ENCODE data around the gene TPSAB1. TPM values are rescaled to one million over a fixed set of nuclear protein-coding genes. Genes with fewer than 3 reads are reported as not detected.

TPSAB1 gene
- total RNA-seq, 1 donor from 2014 or later: not detected

DNA sequence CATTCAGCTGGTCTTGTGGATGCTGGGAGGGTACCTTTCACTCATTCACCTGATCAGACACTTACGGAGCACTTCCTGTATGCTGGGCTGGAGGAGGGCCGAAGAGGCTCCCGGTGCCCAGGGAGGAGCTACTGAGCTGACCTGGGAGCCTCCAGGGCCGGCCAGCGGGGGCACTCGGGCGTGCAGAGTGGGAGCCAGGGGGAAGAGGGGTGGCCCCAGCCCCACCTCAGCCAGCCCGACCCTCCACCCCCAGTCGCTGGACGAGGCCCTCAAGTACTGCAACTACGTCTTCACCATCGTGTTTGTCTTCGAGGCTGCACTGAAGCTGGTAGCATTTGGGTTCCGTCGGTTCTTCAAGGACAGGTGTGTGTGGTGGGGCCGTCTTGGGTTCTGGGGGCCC, 25.8 kb upstream of the TPSAB1 start:
- Mint-ChIP-seq H3K27ac (no peak overlapping the region), H3K4me1 (ENCODE audit: low read depth) (no peaks in the 10 kb centered on the region), H3K27me3 (ENCODE audit: insufficient read depth) (no peaks in the 10 kb centered on the region), H3K4me3 (no peak overlapping the region), H3K9me3 (no peaks in the 10 kb centered on the region), H3K36me3 (ENCODE audit: low read depth) (no peaks in the 10 kb centered on the region)
- no peak for DNase-seq (ENCODE audit: low spot score)
- intact Hi-C loops (cut with micrococcal nuclease): no loop called here

DNA sequence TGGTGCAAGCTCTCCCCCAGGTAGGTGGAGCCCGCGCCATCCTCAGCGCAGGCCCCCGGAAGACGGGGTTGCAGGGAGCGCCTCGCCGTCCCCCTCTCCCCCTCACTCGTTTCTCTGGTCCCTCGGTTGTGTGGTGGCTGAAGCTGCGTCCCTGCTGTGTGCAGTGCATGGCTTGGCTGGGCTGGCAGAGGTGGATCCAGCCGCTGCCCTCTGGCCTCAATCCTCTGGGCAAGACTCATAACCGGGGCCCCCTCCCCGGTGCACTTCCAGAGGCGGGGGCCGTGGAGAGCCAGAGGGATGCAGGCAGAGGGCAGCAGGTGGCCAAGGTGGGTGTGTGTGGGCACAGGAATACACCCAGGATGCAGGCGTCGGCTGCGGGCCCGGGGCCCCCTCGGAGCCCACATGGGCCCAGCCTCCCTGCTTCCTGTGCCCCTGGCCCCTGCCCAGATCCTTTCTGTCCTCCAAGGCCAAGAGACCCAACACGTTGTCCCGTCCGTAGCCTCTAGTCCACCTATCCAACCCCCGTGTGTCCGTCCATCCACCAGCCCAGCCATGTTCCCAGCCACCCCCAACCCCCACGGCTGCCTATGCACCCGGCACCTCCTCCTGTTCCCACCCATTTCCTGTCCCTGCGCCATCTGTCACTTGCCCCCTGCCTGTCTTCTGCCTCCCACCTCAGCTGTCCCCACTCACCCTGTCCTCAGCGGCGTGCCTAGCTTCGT, 24.8 kb upstream of the TPSAB1 start:
- no peaks in the 10 kb centered on the region for H3K4me1 Mint-ChIP-seq (ENCODE audit: low read depth)
- no peaks in the 10 kb centered on the region for H3K27me3 Mint-ChIP-seq (ENCODE audit: insufficient read depth)
- DNase-seq (ENCODE audit: low spot score): no peak
- H3K27ac Mint-ChIP-seq: no peak overlapping the region
- intact Hi-C loops (cut with micrococcal nuclease): no loop called here
- no peaks in the 10 kb centered on the region for H3K9me3 Mint-ChIP-seq
- H3K36me3 Mint-ChIP-seq (ENCODE audit: low read depth): no peaks in the 10 kb centered on the region
- no peak overlapping the region for H3K4me3 Mint-ChIP-seq

- intact Hi-C loops (cut with micrococcal nuclease): no loop called here
- Mint-ChIP-seq H3K27me3 (ENCODE audit: insufficient read depth) (no peaks in the 10 kb centered on the region), H3K36me3 (ENCODE audit: low read depth) (no peaks in the 10 kb centered on the region), H3K9me3 (no peaks in the 10 kb centered on the region), H3K27ac (no peak overlapping the region), H3K4me1 (ENCODE audit: low read depth) (no peaks in the 10 kb centered on the region), H3K4me3 (no peak overlapping the region)
- DNase-seq (ENCODE audit: low spot score): no peak
Measured at GRCh38 chr16:1216296-1216619, 24.2 kb upstream of the TPSAB1 start.

GRCh38 chr16:1216681-1217400, 23.7 kb upstream of the TPSAB1 start:
- no peaks in the 10 kb centered on the region for H3K27me3 Mint-ChIP-seq (ENCODE audit: insufficient read depth)
- no peaks in the 10 kb centered on the region for H3K36me3 Mint-ChIP-seq (ENCODE audit: low read depth)
- H3K27ac Mint-ChIP-seq: no peak overlapping the region

GRCh38 chr16:1217526-1217925, 23.0 kb upstream of the TPSAB1 start:
- DNase-seq (ENCODE audit: low spot score): no peak
- no peaks in the 10 kb centered on the region for H3K36me3 Mint-ChIP-seq (ENCODE audit: low read depth)
- no peaks in the 10 kb centered on the region for H3K4me1 Mint-ChIP-seq (ENCODE audit: low read depth)
- no peak overlapping the region for H3K4me3 Mint-ChIP-seq
- no peaks in the 10 kb centered on the region for H3K27me3 Mint-ChIP-seq (ENCODE audit: insufficient read depth)
- no peak overlapping the region for H3K27ac Mint-ChIP-seq
- intact Hi-C loops (cut with micrococcal nuclease): no loop called here
- no peaks in the 10 kb centered on the region for H3K9me3 Mint-ChIP-seq

More at GRCh38 chr16:1216681-1217400, 23.7 kb upstream of the TPSAB1 start:
- no peak overlapping the region for H3K4me3 Mint-ChIP-seq
- intact Hi-C loops (cut with micrococcal nuclease): no loop called here
- H3K9me3 Mint-ChIP-seq: no peaks in the 10 kb centered on the region
- no peak for DNase-seq (ENCODE audit: low spot score)
- no peaks in the 10 kb centered on the region for H3K4me1 Mint-ChIP-seq (ENCODE audit: low read depth)

DNA sequence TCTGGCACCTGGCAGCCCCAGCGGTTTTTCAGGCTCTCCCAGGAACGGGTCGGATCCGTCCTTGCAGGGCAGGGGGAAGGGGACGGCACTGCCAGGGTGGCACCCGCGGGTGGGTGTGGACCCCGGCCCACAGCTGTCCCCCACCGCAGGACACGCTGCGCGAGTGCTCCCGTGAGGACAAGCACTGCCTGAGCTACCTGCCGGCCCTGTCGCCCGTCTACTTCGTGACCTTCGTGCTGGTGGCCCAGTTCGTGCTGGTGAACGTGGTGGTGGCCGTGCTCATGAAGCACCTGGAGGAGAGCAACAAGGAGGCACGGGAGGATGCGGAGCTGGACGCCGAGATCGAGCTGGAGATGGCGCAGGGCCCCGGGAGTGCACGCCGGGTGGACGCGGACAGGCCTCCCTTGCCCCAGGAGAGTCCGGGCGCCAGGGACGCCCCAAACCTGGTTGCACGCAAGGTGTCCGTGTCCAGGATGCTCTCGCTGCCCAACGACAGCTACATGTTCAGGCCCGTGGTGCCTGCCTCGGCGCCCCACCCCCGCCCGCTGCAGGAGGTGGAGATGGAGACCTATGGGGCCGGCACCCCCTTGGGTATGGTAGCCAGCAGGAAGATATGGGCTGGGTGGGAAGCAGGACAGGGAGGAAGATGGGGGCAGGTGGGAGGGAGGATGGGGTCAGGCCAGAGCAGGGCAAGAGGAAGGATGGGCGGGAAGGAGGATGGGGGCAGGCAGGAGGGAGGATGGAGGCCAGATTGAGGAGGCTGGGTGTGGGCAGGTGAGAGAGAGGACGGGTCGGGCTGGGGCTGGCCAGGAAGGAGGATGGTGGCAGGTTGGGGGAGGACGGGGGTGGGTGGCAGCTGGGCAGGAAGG, 22.2 kb upstream of the TPSAB1 start:
- Mint-ChIP-seq H3K4me1 (ENCODE audit: low read depth) (no peaks in the 10 kb centered on the region), H3K27me3 (ENCODE audit: insufficient read depth) (no peaks in the 10 kb centered on the region), H3K4me3 (no peak overlapping the region), H3K36me3 (ENCODE audit: low read depth) (no peaks in the 10 kb centered on the region), H3K27ac (no peak overlapping the region), H3K9me3 (no peaks in the 10 kb centered on the region)
- intact Hi-C loops (cut with micrococcal nuclease): no loop called here
- DNase-seq (ENCODE audit: low spot score): no peak

DNA sequence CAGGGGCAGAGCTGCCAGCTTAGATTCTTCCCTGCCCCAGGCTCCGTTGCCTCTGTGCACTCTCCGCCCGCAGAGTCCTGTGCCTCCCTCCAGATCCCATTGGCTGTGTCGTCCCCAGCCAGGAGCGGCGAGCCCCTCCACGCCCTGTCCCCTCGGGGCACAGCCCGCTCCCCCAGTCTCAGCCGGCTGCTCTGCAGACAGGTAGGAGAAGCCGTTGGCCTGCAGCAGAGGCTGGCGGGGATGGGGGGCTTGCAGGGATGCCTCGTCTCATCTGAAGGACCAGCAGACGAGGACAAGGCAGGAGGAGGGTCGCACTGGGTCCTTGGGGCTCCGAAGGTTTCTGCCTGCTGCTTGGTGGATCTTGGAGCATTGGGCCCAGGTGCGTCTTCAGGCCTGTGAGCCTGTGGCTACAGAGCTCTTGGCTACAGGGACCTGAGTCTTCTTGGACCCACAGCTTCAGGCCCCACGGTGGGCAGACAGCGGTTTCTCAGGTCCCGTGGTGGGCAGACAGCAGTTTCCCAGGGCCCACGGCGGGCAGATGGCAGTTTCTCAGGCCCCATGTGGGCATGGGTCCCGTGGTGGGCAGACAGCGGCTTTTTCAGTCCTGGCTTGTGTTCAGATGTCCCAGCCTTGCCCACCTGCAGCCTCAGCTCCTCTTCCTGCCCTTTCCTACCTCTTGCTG, 21.4 kb upstream of the TPSAB1 start:
- H3K27ac Mint-ChIP-seq: no peak overlapping the region
- H3K4me3 Mint-ChIP-seq: no peak overlapping the region
- intact Hi-C loops (cut with micrococcal nuclease): no loop called here
- DNase-seq (ENCODE audit: low spot score): no peak
- no peaks in the 10 kb centered on the region for H3K36me3 Mint-ChIP-seq (ENCODE audit: low read depth)
- no peaks in the 10 kb centered on the region for H3K4me1 Mint-ChIP-seq (ENCODE audit: low read depth)
- no peaks in the 10 kb centered on the region for H3K9me3 Mint-ChIP-seq
- H3K27me3 Mint-ChIP-seq (ENCODE audit: insufficient read depth): no peaks in the 10 kb centered on the region

- no peak for DNase-seq (ENCODE audit: low spot score)
- H3K27ac Mint-ChIP-seq: no peak overlapping the region
- no peak overlapping the region for H3K4me3 Mint-ChIP-seq
- no peaks in the 10 kb centered on the region for H3K36me3 Mint-ChIP-seq (ENCODE audit: low read depth)
- H3K9me3 Mint-ChIP-seq: no peaks in the 10 kb centered on the region
- no peaks in the 10 kb centered on the region for H3K27me3 Mint-ChIP-seq (ENCODE audit: insufficient read depth)
- no peaks in the 10 kb centered on the region for H3K4me1 Mint-ChIP-seq (ENCODE audit: low read depth)
- intact Hi-C loops (cut with micrococcal nuclease): no loop called here
Measured at GRCh38 chr16:1220098-1220728, 20.3 kb upstream of the TPSAB1 start.

- no peak overlapping the region for H3K4me3 Mint-ChIP-seq
- no peaks in the 10 kb centered on the region for H3K9me3 Mint-ChIP-seq
- no peak for DNase-seq (ENCODE audit: low spot score)
- intact Hi-C loops (cut with micrococcal nuclease): no loop called here
- H3K27ac Mint-ChIP-seq: no peak overlapping the region
- H3K27me3 Mint-ChIP-seq (ENCODE audit: insufficient read depth): no peaks in the 10 kb centered on the region
- H3K36me3 Mint-ChIP-seq (ENCODE audit: low read depth): no peaks in the 10 kb centered on the region
- H3K4me1 Mint-ChIP-seq (ENCODE audit: low read depth): no peaks in the 10 kb centered on the region
Measured at GRCh38 chr16:1220841-1221627, 19.5 kb upstream of the TPSAB1 start.

DNA sequence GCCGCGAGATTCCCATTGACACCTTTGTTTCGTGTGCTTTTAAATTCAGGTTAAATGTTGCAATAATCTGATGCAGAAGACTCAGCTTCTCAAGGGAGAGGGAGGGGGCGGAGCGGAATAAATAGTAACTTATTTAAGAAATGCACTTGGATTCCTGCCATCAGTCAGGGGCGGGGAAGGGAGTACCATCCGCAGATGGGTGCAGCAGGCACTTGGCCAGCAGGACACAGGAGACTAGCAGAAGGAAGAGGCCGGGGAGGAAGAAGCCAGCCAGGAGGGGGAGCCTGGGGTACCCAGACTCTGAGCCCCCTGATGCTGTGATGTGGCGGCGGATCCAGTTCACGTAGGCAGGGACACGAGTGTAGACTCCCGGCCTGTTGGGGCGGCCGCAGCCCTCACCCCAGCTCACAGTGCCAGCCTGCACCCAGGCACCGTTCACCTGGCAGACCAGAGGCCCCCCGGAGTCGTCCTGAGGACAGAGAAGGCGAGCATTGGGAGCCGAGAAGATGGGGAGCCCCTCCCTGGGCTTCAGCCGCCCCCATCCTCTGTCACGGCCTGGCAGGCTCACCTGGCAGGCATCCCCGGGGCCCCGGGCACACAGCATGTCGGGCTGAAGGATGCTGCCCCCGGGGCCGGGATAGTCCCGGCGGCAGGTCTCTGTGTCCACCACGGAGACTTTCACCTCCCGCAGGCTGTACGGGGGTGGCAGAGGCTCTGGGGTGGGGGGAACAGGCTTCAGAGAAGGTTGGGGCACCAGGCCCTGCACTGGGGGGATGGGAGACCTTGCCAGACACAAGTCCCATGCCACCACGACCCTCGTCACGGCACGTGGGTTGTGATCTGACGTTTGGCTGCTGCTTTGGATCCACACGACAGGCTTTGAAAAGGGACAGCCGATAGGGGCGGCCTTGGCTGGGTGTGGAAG, 18.6 kb upstream of the TPSAB1 start:
- intact Hi-C loops (cut with micrococcal nuclease): no loop called here
- Mint-ChIP-seq H3K27ac (no peak overlapping the region), H3K4me3 (no peak overlapping the region), H3K9me3 (no peaks in the 10 kb centered on the region), H3K36me3 (ENCODE audit: low read depth) (no peaks in the 10 kb centered on the region), H3K4me1 (ENCODE audit: low read depth) (no peaks in the 10 kb centered on the region), H3K27me3 (ENCODE audit: insufficient read depth) (no peaks in the 10 kb centered on the region)
- DNase-seq (ENCODE audit: low spot score): no peak
